ENCODE data around the gene RTN1. TPM values are rescaled to one million over a fixed set of nuclear protein-coding genes. Genes with fewer than 3 reads are reported as not detected.

RTN1 gene
- total and polyA plus RNA-seq, 4 donors = 114 to 955 (median 805) TPM

DNA sequence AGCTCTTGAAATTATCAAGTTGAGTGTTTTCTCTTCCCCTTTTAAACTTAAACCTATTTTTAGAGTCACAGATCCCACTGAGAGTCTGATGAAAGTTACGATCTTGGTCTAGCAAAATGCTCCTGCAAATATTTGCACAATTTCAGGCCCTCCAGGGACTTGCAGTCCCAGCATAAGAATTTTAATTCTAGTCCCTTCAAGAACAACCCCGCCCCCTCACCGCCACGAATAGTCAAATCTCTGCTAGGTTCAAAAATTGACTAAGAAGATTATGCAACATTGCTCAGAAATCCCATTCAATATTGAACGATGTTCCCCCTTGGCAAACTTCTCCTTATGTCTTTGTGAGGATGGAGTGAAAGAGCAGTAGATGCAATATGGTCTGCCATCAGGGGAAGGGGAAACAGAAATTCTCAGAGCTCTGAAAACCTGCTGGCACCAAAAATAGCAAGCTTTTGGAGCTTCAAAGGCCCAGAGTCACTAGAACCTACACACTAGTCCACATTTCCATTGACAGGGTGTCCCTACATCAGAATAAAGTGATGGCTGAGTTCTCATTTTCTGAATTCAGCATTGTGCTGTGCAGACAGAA, 166.4 kb downstream of the RTN1 start:
- no peak overlapping the region for H3K27ac ChIP-seq (ENCODE audit: low read depth, low read length)
- H3K27me3 ChIP-seq (ENCODE audit: control insufficient read depth, insufficient read depth, low read length) = no peaks in the 10 kb centered on the region
- no peaks in the 10 kb centered on the region for H3K9me3 ChIP-seq (ENCODE audit: control insufficient read depth, insufficient read depth, low read length)
- no peak overlapping the region for H3K4me3 ChIP-seq (ENCODE audit: low read depth, low read length)
- peak in 2 of 6 donors; percentile 5 to 88 for DNase-seq (ENCODE audit: low read depth in 4 of 6, low spot score in 6 of 6)
- WGBS (ENCODE audit: insufficient coverage) = 95% methylated on average over 2 of the region's 5 CpGs
- H3K36me3 ChIP-seq (ENCODE audit: control insufficient read depth, insufficient read depth, low read length) = no peaks in the 10 kb centered on the region
- no peaks in the 10 kb centered on the region for H3K4me1 ChIP-seq (ENCODE audit: control insufficient read depth, insufficient read depth, low read length)

DNA sequence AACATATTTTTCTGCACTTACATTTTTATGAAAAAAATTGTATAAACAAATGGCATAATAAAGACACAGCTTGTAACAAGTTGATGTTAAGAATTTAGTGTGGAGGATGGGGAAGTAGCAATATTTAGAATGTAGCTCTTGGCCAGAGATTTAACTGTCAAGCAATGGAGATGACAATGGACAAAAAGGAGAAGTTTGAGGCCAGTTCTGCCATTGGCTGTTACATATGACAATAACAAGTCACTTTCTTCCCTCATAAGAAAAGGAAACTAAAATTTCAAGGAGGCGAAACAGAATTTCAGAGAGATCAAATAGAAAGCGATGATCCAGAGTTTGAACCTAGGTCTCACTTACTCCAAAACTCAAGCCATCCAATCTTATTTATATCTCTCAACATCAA, 171.1 kb downstream of the RTN1 start:
- H3K4me3 ChIP-seq (ENCODE audit: low read depth, low read length) = no peak overlapping the region
- H3K9me3 ChIP-seq (ENCODE audit: control insufficient read depth, insufficient read depth, low read length) = no peaks in the 10 kb centered on the region
- no peaks in the 10 kb centered on the region for H3K36me3 ChIP-seq (ENCODE audit: control insufficient read depth, insufficient read depth, low read length)
- H3K27me3 ChIP-seq (ENCODE audit: control insufficient read depth, insufficient read depth, low read length) = no peaks in the 10 kb centered on the region
- no peak for DNase-seq (ENCODE audit: low read depth in 4 of 6, low spot score in 6 of 6)
- 100% methylated on average over 2 of the region's 2 CpGs for WGBS (ENCODE audit: insufficient coverage)
- no peak overlapping the region for H3K27ac ChIP-seq (ENCODE audit: low read depth, low read length)
- no peaks in the 10 kb centered on the region for H3K4me1 ChIP-seq (ENCODE audit: control insufficient read depth, insufficient read depth, low read length)

DNA sequence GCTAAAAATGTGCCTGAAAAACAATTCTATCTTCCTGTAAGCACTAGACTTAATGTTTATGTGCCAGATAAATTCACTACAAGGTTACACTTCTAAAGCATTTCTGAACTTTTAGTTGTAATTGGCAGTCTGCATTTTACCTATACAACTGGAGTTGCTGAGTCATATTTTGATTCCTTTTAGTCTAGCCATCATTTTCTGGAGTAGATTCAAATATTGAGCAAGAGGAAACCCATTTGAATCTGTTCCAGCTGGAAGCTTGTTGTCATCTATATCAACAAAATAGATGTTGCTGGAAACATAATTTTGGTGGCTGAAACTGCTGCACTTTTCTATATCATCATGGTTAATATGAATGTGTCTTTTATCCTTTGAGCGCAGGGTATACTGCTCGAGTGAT, 171.8 kb downstream of the RTN1 start:
- WGBS (ENCODE audit: insufficient coverage) = no CpG with 5 or more reads among the region's 2 CpGs
- Histone ChIP-seq H3K4me3 (ENCODE audit: low read depth, low read length) (no peak overlapping the region), H3K27ac (ENCODE audit: low read depth, low read length) (no peak overlapping the region), H3K4me1 (ENCODE audit: control insufficient read depth, insufficient read depth, low read length) (no peaks in the 10 kb centered on the region), H3K36me3 (ENCODE audit: control insufficient read depth, insufficient read depth, low read length) (no peaks in the 10 kb centered on the region), H3K27me3 (ENCODE audit: control insufficient read depth, insufficient read depth, low read length) (no peaks in the 10 kb centered on the region), H3K9me3 (ENCODE audit: control insufficient read depth, insufficient read depth, low read length) (no peaks in the 10 kb centered on the region)
- no peak for DNase-seq (ENCODE audit: low read depth in 4 of 6, low spot score in 6 of 6)

DNA sequence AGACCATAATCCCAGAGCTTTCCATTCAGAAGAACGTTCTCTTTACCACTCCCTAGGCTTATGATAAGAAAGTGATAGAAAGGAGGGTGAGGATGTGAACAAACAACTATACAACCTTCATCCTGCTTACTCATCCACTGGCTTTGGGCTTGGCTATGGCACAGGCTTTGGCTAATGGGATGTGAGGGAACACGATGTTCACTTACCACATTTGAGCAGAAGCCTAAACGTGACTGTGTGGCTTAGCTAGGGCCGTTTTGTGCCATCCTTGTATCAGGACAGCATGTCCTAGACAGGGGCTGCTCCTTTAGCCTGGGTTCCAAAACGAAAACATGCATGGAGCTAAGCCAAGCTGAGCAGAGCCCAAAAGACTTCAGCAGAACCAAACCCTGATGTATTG, 175.4 kb downstream of the RTN1 start:
- Histone ChIP-seq H3K4me3 (ENCODE audit: low read depth, low read length) (no peak overlapping the region), H3K36me3 (ENCODE audit: control insufficient read depth, insufficient read depth, low read length) (no peaks in the 10 kb centered on the region), H3K27me3 (ENCODE audit: control insufficient read depth, insufficient read depth, low read length) (no peaks in the 10 kb centered on the region), H3K4me1 (ENCODE audit: control insufficient read depth, insufficient read depth, low read length) (no peaks in the 10 kb centered on the region), H3K9me3 (ENCODE audit: control insufficient read depth, insufficient read depth, low read length) (no peaks in the 10 kb centered on the region), H3K27ac (ENCODE audit: low read depth, low read length) (no peak overlapping the region)
- DNase-seq (ENCODE audit: low read depth in 4 of 6, low spot score in 6 of 6) = no peak
- WGBS (ENCODE audit: insufficient coverage) = 85% methylated on average over 4 of the region's 5 CpGs

DNA sequence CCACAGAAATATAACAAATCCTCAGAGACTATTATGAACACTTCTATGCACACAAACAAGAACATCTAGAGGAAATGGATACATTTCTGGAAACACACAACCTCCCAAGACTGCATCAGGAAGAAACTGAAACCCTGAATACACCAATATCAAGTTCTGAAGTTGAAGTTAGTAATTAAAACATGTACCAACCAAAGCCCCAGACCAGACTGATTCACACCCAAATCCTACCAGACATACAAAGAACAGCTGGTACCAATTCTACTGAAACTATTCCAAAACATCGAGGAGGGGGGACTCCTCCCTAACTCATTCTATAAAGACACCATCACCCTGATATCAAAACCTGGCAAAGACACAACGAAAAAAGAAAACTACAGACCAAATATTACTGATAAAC, 179.3 kb downstream of the RTN1 start:
- 50% methylated on average over 1 of the region's 2 CpGs for WGBS (ENCODE audit: insufficient coverage)

DNA sequence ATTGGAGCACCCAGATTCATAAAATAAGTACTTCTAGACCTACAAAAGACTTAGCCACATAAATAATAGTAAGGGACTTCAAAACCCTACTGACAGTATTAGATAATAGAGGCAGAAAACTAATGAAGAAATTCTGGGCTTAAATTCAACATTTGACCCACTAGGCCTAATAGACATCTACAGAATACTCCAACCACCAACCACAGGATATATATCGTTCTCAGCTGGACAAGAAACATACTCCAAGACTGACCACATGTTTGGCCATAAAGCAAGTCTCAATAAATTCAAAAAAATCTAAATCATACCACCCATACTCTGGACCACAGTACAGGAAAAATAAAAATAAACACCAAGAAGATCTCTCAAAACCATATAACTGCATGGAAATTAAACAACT, 180.2 kb downstream of the RTN1 start:
- peaks cover 3% of the 10 kb centered on the region for H3K4me1 ChIP-seq (ENCODE audit: control insufficient read depth, insufficient read depth, low read length)
- no peaks in the 10 kb centered on the region for H3K36me3 ChIP-seq (ENCODE audit: control insufficient read depth, insufficient read depth, low read length)
- 33% methylated on average over 1 of the region's 1 CpG for WGBS (ENCODE audit: insufficient coverage)
- DNase-seq (ENCODE audit: low read depth in 4 of 6, low spot score in 6 of 6) = no peak
- H3K27me3 ChIP-seq (ENCODE audit: control insufficient read depth, insufficient read depth, low read length) = no peaks in the 10 kb centered on the region
- H3K9me3 ChIP-seq (ENCODE audit: control insufficient read depth, insufficient read depth, low read length) = no peaks in the 10 kb centered on the region
- H3K27ac ChIP-seq (ENCODE audit: low read depth, low read length) = no peak overlapping the region
- H3K4me3 ChIP-seq (ENCODE audit: low read depth, low read length) = no peak overlapping the region

More for the DNA sequence above, 179.3 kb downstream of the RTN1 start:
- no peak for DNase-seq (ENCODE audit: low read depth in 4 of 6, low spot score in 6 of 6)
- Histone ChIP-seq H3K27ac (ENCODE audit: low read depth, low read length) (no peak overlapping the region), H3K4me1 (ENCODE audit: control insufficient read depth, insufficient read depth, low read length) (peaks cover 3% of the 10 kb centered on the region), H3K27me3 (ENCODE audit: control insufficient read depth, insufficient read depth, low read length) (no peaks in the 10 kb centered on the region), H3K9me3 (ENCODE audit: control insufficient read depth, insufficient read depth, low read length) (no peaks in the 10 kb centered on the region), H3K4me3 (ENCODE audit: low read depth, low read length) (no peak overlapping the region), H3K36me3 (ENCODE audit: control insufficient read depth, insufficient read depth, low read length) (no peaks in the 10 kb centered on the region)

DNA sequence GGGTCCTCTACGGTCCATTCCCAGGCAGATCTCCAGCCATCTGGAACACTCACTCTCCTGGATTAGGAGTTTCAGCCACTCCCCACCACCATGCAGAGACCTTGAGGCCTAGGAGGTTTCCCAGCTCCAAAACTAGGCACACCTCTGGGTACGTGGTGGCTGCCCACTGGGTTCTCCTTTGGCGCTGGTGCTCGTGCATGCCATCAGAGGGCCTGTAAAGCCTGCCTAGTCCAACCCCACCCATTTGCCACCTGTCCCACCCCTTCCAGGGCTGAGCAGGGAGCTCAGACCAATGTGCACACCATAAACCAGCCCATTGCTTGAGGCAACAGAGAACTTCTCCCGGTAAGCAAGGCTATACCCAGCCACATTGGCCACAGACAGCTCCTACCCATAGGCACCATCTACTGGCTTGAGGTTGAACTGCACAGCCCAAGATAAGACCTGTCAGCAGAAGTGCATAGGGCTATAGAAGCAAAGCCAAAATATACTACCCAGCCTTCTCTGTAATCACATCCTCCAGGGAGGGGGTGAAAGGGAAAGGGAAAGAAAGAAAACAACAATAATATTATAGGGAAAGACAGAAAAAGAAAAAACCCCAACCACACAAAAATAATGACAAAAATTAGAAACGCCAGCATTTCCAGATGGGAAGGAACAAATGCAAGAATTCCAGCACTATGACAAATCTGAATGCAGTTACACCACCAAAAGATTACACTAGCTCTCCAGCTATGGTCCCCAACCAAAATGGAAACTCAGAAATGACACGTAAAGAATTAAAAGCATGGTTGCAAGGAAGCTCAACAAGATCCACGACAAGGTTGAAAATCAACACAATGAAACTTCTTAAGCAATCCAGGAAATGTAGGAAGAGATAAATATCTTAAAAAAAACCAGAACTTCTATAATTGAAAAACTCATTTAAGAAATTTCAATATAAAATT, 182.1 kb downstream of the RTN1 start:
- 78% methylated on average over 5 of the region's 8 CpGs for WGBS (ENCODE audit: insufficient coverage)
- Histone ChIP-seq H3K27ac (ENCODE audit: low read depth, low read length) (no peak overlapping the region), H3K36me3 (ENCODE audit: control insufficient read depth, insufficient read depth, low read length) (no peaks in the 10 kb centered on the region), H3K9me3 (ENCODE audit: control insufficient read depth, insufficient read depth, low read length) (no peaks in the 10 kb centered on the region), H3K4me3 (ENCODE audit: low read depth, low read length) (no peak overlapping the region), H3K4me1 (ENCODE audit: control insufficient read depth, insufficient read depth, low read length) (peaks cover 3% of the 10 kb centered on the region), H3K27me3 (ENCODE audit: control insufficient read depth, insufficient read depth, low read length) (no peaks in the 10 kb centered on the region)
- peak in 2 of 6 donors; percentile 43 to 57 for DNase-seq (ENCODE audit: low read depth in 4 of 6, low spot score in 6 of 6)

DNA sequence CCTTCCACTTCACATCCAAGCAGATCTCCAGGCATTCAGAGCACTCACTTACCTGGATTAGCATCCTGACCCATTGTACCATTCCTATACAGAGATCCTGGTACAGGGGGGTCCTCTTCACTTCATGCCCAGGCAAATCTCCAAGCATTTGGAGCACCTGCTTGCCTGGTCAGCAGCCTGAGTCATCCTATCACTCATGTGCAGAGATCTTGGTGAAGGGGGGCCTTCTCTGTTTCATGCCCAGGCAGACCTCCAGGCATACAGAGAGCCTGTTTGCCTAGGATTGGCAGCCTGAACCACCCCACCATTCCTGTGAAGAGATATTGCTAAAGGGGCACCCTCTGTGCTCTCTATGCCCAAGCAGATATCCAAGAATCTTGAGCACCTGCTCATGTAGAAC, 182.9 kb downstream of the RTN1 start:
- H3K27me3 ChIP-seq (ENCODE audit: control insufficient read depth, insufficient read depth, low read length) = no peaks in the 10 kb centered on the region
- no peak overlapping the region for H3K27ac ChIP-seq (ENCODE audit: low read depth, low read length)
- no peak overlapping the region for H3K4me3 ChIP-seq (ENCODE audit: low read depth, low read length)
- H3K9me3 ChIP-seq (ENCODE audit: control insufficient read depth, insufficient read depth, low read length) = no peaks in the 10 kb centered on the region
- peaks cover 3% of the 10 kb centered on the region for H3K4me1 ChIP-seq (ENCODE audit: control insufficient read depth, insufficient read depth, low read length)
- no peak for DNase-seq (ENCODE audit: low read depth in 4 of 6, low spot score in 6 of 6)
- no peaks in the 10 kb centered on the region for H3K36me3 ChIP-seq (ENCODE audit: control insufficient read depth, insufficient read depth, low read length)

DNA sequence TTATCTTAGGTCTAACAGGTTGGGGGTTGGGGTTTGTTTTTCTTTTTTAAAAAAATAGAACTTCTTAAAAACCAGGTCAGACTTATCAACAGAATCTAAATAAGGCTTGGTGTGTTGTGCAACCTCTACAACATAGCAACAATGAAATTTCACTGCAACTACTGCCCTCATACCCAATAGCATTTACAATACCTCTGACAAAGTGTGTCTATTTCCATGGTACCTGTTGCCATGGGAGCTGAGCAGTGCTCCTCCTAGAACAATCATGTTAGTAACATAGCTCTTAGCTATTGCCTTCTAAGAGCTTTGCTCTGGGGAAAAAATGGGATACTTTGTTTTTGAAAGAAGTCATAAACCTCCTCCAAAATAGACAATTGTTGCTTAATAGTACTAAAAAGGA, 190.7 kb downstream of the RTN1 start:
- H3K27me3 ChIP-seq (ENCODE audit: control insufficient read depth, insufficient read depth, low read length) = no peaks in the 10 kb centered on the region
- H3K27ac ChIP-seq (ENCODE audit: low read depth, low read length) = peak overlapping the region; percentile 29
- no peaks in the 10 kb centered on the region for H3K36me3 ChIP-seq (ENCODE audit: control insufficient read depth, insufficient read depth, low read length)
- H3K9me3 ChIP-seq (ENCODE audit: control insufficient read depth, insufficient read depth, low read length) = no peaks in the 10 kb centered on the region
- peak; percentile 41 to 82 (median 52) for DNase-seq (ENCODE audit: low read depth in 4 of 6, low spot score in 6 of 6)
- H3K4me3 ChIP-seq (ENCODE audit: low read depth, low read length) = no peak overlapping the region
- H3K4me1 ChIP-seq (ENCODE audit: control insufficient read depth, insufficient read depth, low read length) = peaks cover 4% of the 10 kb centered on the region

DNA sequence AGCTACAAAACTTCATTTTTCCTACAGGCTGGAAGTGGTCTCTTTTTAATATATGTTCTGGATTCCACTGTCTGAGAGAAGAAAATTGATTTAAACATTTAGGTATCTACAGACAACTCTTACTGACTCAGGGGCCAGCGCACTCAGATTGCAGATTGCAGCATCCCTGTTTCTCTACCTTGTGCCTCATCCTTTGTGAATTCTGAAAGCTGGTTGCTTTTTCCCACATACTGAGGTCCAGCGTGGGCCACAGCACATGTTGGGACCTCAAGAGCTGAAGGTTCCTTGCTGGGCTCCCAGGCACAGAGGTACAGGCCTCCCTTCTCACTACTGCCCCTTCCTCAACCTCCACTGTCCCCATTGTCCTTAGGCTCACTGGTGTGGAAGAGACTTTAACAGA, 192.2 kb downstream of the RTN1 start:
- Histone ChIP-seq H3K27me3 (ENCODE audit: control insufficient read depth, insufficient read depth, low read length) (no peaks in the 10 kb centered on the region), H3K4me3 (ENCODE audit: low read depth, low read length) (no peak overlapping the region), H3K27ac (ENCODE audit: low read depth, low read length) (peak overlapping the region; percentile 15), H3K4me1 (ENCODE audit: control insufficient read depth, insufficient read depth, low read length) (peaks cover 4% of the 10 kb centered on the region), H3K36me3 (ENCODE audit: control insufficient read depth, insufficient read depth, low read length) (no peaks in the 10 kb centered on the region), H3K9me3 (ENCODE audit: control insufficient read depth, insufficient read depth, low read length) (peaks cover 2% of the 10 kb centered on the region)
- no peak for DNase-seq (ENCODE audit: low read depth in 4 of 6, low spot score in 6 of 6)
- WGBS (ENCODE audit: insufficient coverage) = 92% methylated on average over 2 of the region's 2 CpGs
